T1000 (cell line): ENCODE results near the gene PIEZO2.

Experiments
- DNase-seq: peaks from one replicate; lab custom pipeline; 2025; ENCODE audit warnings: mixed read lengths; lab: John Stamatoyannopoulos, UW

The PIEZO2 gene

GRCh38 chr18:10791169-10791831, 358.1 kb downstream of the PIEZO2 start:
- DNase-seq = no peak

- DNase-seq = no peak
Observed at GRCh38 chr18:10789180-10789579, 360.2 kb downstream of the PIEZO2 start.

- DNase-seq = no peak
Observed at GRCh38 chr18:10787293-10787901, 362.0 kb downstream of the PIEZO2 start.

- no peak for DNase-seq
Observed at GRCh38 chr18:10785798-10786197, 363.6 kb downstream of the PIEZO2 start.

- no peak for DNase-seq
Observed at GRCh38 chr18:10784596-10785202, 364.7 kb downstream of the PIEZO2 start.

- no peak for DNase-seq
Observed at GRCh38 chr18:10783941-10784340, 365.4 kb downstream of the PIEZO2 start.

- DNase-seq = no peak
Observed at GRCh38 chr18:10776493-10776892, 372.9 kb downstream of the PIEZO2 start.

GRCh38 chr18:10775026-10775425, 374.3 kb downstream of the PIEZO2 start:
- DNase-seq = no peak

GRCh38 chr18:10771053-10771709, 378.2 kb downstream of the PIEZO2 start:
- DNase-seq = no peak

- DNase-seq = no peak
Observed at GRCh38 chr18:10770264-10770663, 379.1 kb downstream of the PIEZO2 start.

- DNase-seq = no peak
Observed at GRCh38 chr18:10768221-10768620, 381.1 kb downstream of the PIEZO2 start.

- DNase-seq = no peak
Observed at GRCh38 chr18:10767658-10768057, 381.7 kb downstream of the PIEZO2 start.

GRCh38 chr18:10760986-10761385, 388.4 kb downstream of the PIEZO2 start:
- DNase-seq = no peak

GRCh38 chr18:10759241-10759640, 390.1 kb downstream of the PIEZO2 start:
- DNase-seq = no peak

- DNase-seq = no peak
Observed at GRCh38 chr18:10757946-10758345, 391.4 kb downstream of the PIEZO2 start.

GRCh38 chr18:10757349-10757748, 392.0 kb downstream of the PIEZO2 start:
- no peak for DNase-seq

GRCh38 chr18:10755855-10756254, 393.5 kb downstream of the PIEZO2 start:
- no peak for DNase-seq

- DNase-seq = no peak
Observed at GRCh38 chr18:10754128-10754527, 395.2 kb downstream of the PIEZO2 start.

- DNase-seq = no peak
Observed at GRCh38 chr18:10752382-10752781, 397.0 kb downstream of the PIEZO2 start.

GRCh38 chr18:10751653-10752052, 397.7 kb downstream of the PIEZO2 start:
- no peak for DNase-seq

- DNase-seq = no peak
Observed at GRCh38 chr18:10750191-10751035, 399.0 kb downstream of the PIEZO2 start.

GRCh38 chr18:10748641-10749040, 400.7 kb downstream of the PIEZO2 start:
- DNase-seq = no peak
